GM12878 (cell line): ENCODE data around the gene OSGEP. TPM values are rescaled to one million over a fixed set of nuclear protein-coding genes. Genes with fewer than 3 reads are reported as not detected.

Experiments
- ATAC-seq: fragments of 200-7000 bp; cut with Tn5 transposase; 3 replicates; pipeline ENCODE4 v1.9.1; 2020; ENCODE audit warnings: mild to moderate bottlenecking, moderate library complexity
- BruUV-seq: library from RNA; stranded (reverse); fragments of 400-500 nt; replicated peaks from 2 replicates; lab custom pipeline; 2021; lab: Mats Ljungman, UMichigan
- CTCF ChIA-PET: fragments of 300-600 bp; sonication (Branson Sonifier 250); formaldehyde crosslinking; extraction: SDS; loops from one replicate; lab custom pipeline; 2021; ENCODE audit warnings: inconsistent platforms; lab: Yijun Ruan, JAX
- POLR2A ChIA-PET: fragments of 350-600 bp; formaldehyde crosslinking; extraction: SDS; loops from one replicate; lab custom pipeline; 2021; ENCODE audit warnings: inconsistent platforms; lab: Charles Lee
- RAD21 ChIA-PET: fragments of 300-600 bp; sonication (Branson Sonifier 250); formaldehyde crosslinking; loops from one replicate; lab custom pipeline; 2023; ENCODE audit warnings: antibody characterized with exemption; ENCODE audit not compliant: unreplicated experiment; lab: Charles Lee
- SMC1A ChIA-PET: fragments of 300-600 bp; sonication (Branson Sonifier 250); formaldehyde crosslinking; loops from one replicate; lab custom pipeline; 2023; ENCODE audit not compliant: unreplicated experiment, uncharacterized antibody; lab: Charles Lee
- DNase-seq: peaks from one replicate; pipeline ENCODE4 v3.0.0-alpha.2; 2011; ENCODE audit warnings: low read depth, low spot score
- FAIRE-seq: peaks from 3 replicates; lab custom pipeline; 2011; peaks lifted over from hg19 to GRCh38; lab: Jason Lieb, UNC
- H2AFZ ChIP-seq: 2 replicates; pipeline ENCODE4 v1.6.0; 2011; ENCODE audit warnings: low read depth, low read length, control low read depth; ENCODE audit not compliant: control insufficient read depth
- H3K27ac ChIP-seq: 2 replicates; pipeline ENCODE4 v1.5.1; 2011; ENCODE audit warnings: control low read depth; ENCODE audit not compliant: control insufficient read depth, insufficient read depth
- H3K27me3 ChIP-seq, 2 experiments: replicated peaks in 1 of 2; 2 replicates each; pipeline versions ENCODE4 v1.6.0 to v1.6.1; 2011; ENCODE audit warnings: low read length in 1 of 2; ENCODE audit not compliant: control insufficient read depth in 2 of 2, insufficient read depth in 2 of 2
- H3K36me3 ChIP-seq, 2 experiments: 2 replicates each; pipeline ENCODE4 v1.5.1; 2011; ENCODE audit warnings: low read length in 1 of 2; ENCODE audit not compliant: control insufficient read depth in 2 of 2, insufficient read depth in 2 of 2
- H3K4me1 ChIP-seq: 2 replicates; pipeline ENCODE4 v1.6.1; 2011; ENCODE audit warnings: mild to moderate bottlenecking, low read length, moderate library complexity, mixed read lengths; ENCODE audit not compliant: control insufficient read depth, insufficient read depth
- H3K4me2 ChIP-seq: 2 replicates; pipeline ENCODE4 v1.6.0; 2011; ENCODE audit warnings: control low read depth; ENCODE audit not compliant: control insufficient read depth, insufficient read depth
- H3K4me3 ChIP-seq: fragments of 200-600 bp; sonication (generic); 2 replicates; pipeline ENCODE4 v1.5.1; 2016
- H3K79me2 ChIP-seq: 2 replicates; pipeline ENCODE4 v1.6.0; 2011; ENCODE audit warnings: low read length; ENCODE audit not compliant: control insufficient read depth, insufficient read depth
- H3K9ac ChIP-seq: 2 replicates; pipeline ENCODE4 v1.8.0; 2011; ENCODE audit warnings: low read length, control low read depth, mixed read lengths; ENCODE audit not compliant: control insufficient read depth, insufficient read depth
- H3K9me3 ChIP-seq: replicated peaks from 3 replicates; pipeline ENCODE4 v1.5.1; 2011; ENCODE audit warnings: mild to moderate bottlenecking, low read length; ENCODE audit not compliant: control insufficient read depth, insufficient read depth
- H4K20me1 ChIP-seq: 2 replicates; pipeline ENCODE4 v1.6.0; 2011; ENCODE audit not compliant: control insufficient read depth, insufficient read depth
- ETV6 ChIP-seq, 2 experiments: fragments of 450-650 bp in 1 of 2; IDR thresholded peaks in 1 of 2; conservative IDR thresholded peaks in 1 of 2; 2 replicates each; pipeline ENCODE4 v1.6.1; 2014; ENCODE audit warnings: antibody characterized with exemption in 1 of 2, borderline replicate concordance in 1 of 2, low read depth in 1 of 2, mild to moderate bottlenecking in 1 of 2, moderate library complexity in 1 of 2
- PBX3 ChIP-seq: IDR thresholded peaks from 2 replicates; pipeline ENCODE4 v1.6.1; 2011; ENCODE audit warnings: mild to moderate bottlenecking, low read depth, low read length, moderate library complexity; ENCODE audit not compliant: insufficient replicate concordance
- WGBS: methylation state at CpG from one replicate; pipeline ENCODE4 v1.1.6; 2016; ENCODE audit warnings: low lambda C conversion rate; ENCODE audit not compliant: insufficient replicate concordance, insufficient coverage; ENCODE audit errors: missing lambda C conversion rate; 5-methylcytosine and 5-hydroxymethylcytosine counted together
- in situ Hi-C: fragments of 300-500 bp; cut with MboI; formaldehyde crosslinking; loops from 9 replicates; pipeline ENCODE4 v1.14.3; 2018; ENCODE audit warnings: mixed read lengths
- intact Hi-C: fragments of 100-400 bp; cut with micrococcal nuclease; formaldehyde crosslinking; loops from one replicate; pipeline ENCODE4 v1.14.2; 2022; ENCODE audit not compliant: unreplicated experiment
- polyA plus RNA-seq, 11 experiments: library from polyadenylated mRNA; depleted of rRNA in 4 of 11; unstranded in 6 of 11; stranded (reverse) in 5 of 11; fragments of >200 nt; fragmentation: Nextera tagmentation in 4 of 11; fragmentation: Illumina TruSeq in 1 of 11; extraction: Ambion mirVana in 4 of 11; extraction: Trizol in 1 of 11; gene quantifications; 1 replicate in 1 of 11; 2 replicates in 10 of 11; pipeline versions ENCODE4 v1.2.1 to v1.2.3, GENCODE V29; 2011 to 2016; ENCODE audit warnings: inconsistent platforms in 2 of 11, missing spikeins in 2 of 11, low read depth in 1 of 11
- total RNA-seq, 4 experiments: library from RNA; depleted of rRNA in 3 of 4; stranded (reverse); fragments of >200 nt in 3 of 4; fragmentation: Illumina TruSeq in 1 of 4; extraction: Trizol in 1 of 4; gene quantifications; 2 replicates each; pipeline versions ENCODE4 v1.2.1 to v1.2.3, GENCODE V29; 2013 to 2021

Gene OSGEP
- total and polyA plus RNA-seq, 10 of the 15 experiments (the other 5 are each of a cell fraction or from before 2014, with no cell fraction given), result 47.8 to 88.9 (median 52.8) TPM

- H4K20me1 ChIP-seq, result no peaks in the 10 kb centered on the region
- no peak overlapping the region for H3K4me2 ChIP-seq
- no peaks in the 10 kb centered on the region for H3K79me2 ChIP-seq
- ATAC-seq (no peak), FAIRE-seq (no peak), DNase-seq (no peak)
- ChIA-PET SMC1A (interaction anchor here (0.6 to 1.7 kb wide), 2 partner anchors 33 to 152 kb away, joined by 3 to 6 read pairs; no protein-coding TSS in a partner anchor), RAD21 (no interaction called here), CTCF (interaction anchor here (1.2 to 2.1 kb wide), 5 partner anchors 8 to 110 kb away, joined by 3 to 13 read pairs (median 5); no protein-coding TSS in a partner anchor), POLR2A (no interaction called here)
- H2AFZ ChIP-seq, result no peak overlapping the region
- BruUV-seq, result no TSS peak
- intact Hi-C loops, result loop anchor here (5.0 kb wide), 1 partner anchor 37 kb away; no protein-coding TSS in a partner anchor
- in situ Hi-C loops, result no loop called here
- no peak overlapping the region for H3K4me3 ChIP-seq
- H3K36me3 ChIP-seq, result no peaks in the 10 kb centered on the region
- WGBS, result 59% methylated on average over 8 of the region's 8 CpGs
- H3K9ac ChIP-seq, result no peak overlapping the region
- no peaks in the 10 kb centered on the region for H3K27me3 ChIP-seq
- H3K9me3 ChIP-seq, result no peaks in the 10 kb centered on the region; the same call in 2 of the 3 replicates
- H3K27ac ChIP-seq, result no peak overlapping the region
- TF ChIP-seq PBX3, result no peak
- peak in 1 of 2 experiments; percentile 79; a peak in 1 of 4 replicates for TF ChIP-seq ETV6 (conservative IDR thresholded peaks at IDR 0.05 in 1 of 2, IDR thresholded peaks at IDR 0.05 in 1 of 2; ENCODE audit: borderline replicate concordance in 1 of 2, low read depth in 1 of 2)
- peaks cover 36% of the 10 kb centered on the region for H3K4me1 ChIP-seq
These were observed 40.5 kb upstream of the OSGEP start for GRCh38 chr14:20494935-20495766.
